WTC11 (cell line): ENCODE data around the gene TLK1. TPM values are rescaled to one million over a fixed set of nuclear protein-coding genes. Genes with fewer than 3 reads are reported as not detected.

Experiments
- ATAC-seq: fragments of 200-7000 bp; cut with Tn5 transposase; 2 replicates; pipeline ENCODE4 v1.10.0; 2021; ENCODE audit warnings: mild to moderate bottlenecking, moderate library complexity
- CTCF ChIA-PET: fragments of 300-600 bp; sonication (Branson Sonifier 250); formaldehyde crosslinking; loops from one replicate; lab custom pipeline; 2021; ENCODE audit warnings: antibody characterized with exemption; lab: Charles Lee
- POLR2A ChIA-PET: fragments of 350-600 bp; sonication (Branson Sonifier 250); formaldehyde crosslinking; loops from one replicate; lab custom pipeline; 2021; ENCODE audit warnings: antibody characterized with exemption; lab: Charles Lee
- DNase-seq: peaks from one replicate; pipeline ENCODE4 v3.0.0; 2021; ENCODE audit warnings: low spot score
- H3K27ac Mint-ChIP-seq: 2 replicates; pipeline ENCODE4 v1.8.0; 2021; ENCODE audit warnings: mixed read lengths
- H3K27me3 Mint-ChIP-seq: 2 replicates; pipeline ENCODE4 v1.8.0; 2021; ENCODE audit warnings: low read depth, mild to moderate bottlenecking, moderate library complexity, mixed read lengths
- H3K36me3 Mint-ChIP-seq: 2 replicates; pipeline ENCODE4 v1.8.0; 2021; ENCODE audit warnings: mixed read lengths
- H3K4me1 Mint-ChIP-seq: 2 replicates; pipeline ENCODE4 v1.8.0; 2022; ENCODE audit warnings: mixed read lengths
- H3K4me3 Mint-ChIP-seq: 2 replicates; pipeline ENCODE4 v1.8.0; 2021; ENCODE audit warnings: mild to moderate bottlenecking, moderate library complexity, mixed read lengths
- H3K9me3 Mint-ChIP-seq: 2 replicates; pipeline ENCODE4 v1.8.0; 2021; ENCODE audit warnings: mixed read lengths
- AFF4 ChIP-seq: sonication (generic); formaldehyde crosslinking; IDR thresholded peaks from 2 replicates; pipeline ENCODE4 v1.8.1; 2023; ENCODE audit warnings: mild to moderate bottlenecking, missing genetic modification reagents, borderline replicate concordance
- IRF1 ChIP-seq: sonication (generic); formaldehyde crosslinking; IDR thresholded peaks from 2 replicates; pipeline ENCODE4 v1.8.0; 2023; ENCODE audit warnings: missing genetic modification reagents
- MYBL2 ChIP-seq: sonication (generic); formaldehyde crosslinking; IDR thresholded peaks from 2 replicates; pipeline ENCODE4 v1.8.1; 2023; ENCODE audit warnings: mild to moderate bottlenecking, moderate library complexity, missing genetic modification reagents
- NFYB ChIP-seq: sonication (generic); formaldehyde crosslinking; conservative IDR thresholded peaks from 2 replicates; pipeline ENCODE4 v1.8.0; 2022; ENCODE audit warnings: low read depth, missing genetic modification reagents
- RORB ChIP-seq: fragments of 250-450 bp; sonication (Bioruptor Pico); IDR thresholded peaks from 2 replicates; pipeline ENCODE4 v1.9.0; 2021; ENCODE audit warnings: mild to moderate bottlenecking
- ZMAT4 ChIP-seq: fragments of 250-450 bp; sonication (Bioruptor Pico); IDR thresholded peaks from 2 replicates; pipeline ENCODE4 v1.9.0; 2021; ENCODE audit warnings: mild to moderate bottlenecking
- ZNF138 ChIP-seq: sonication (generic); formaldehyde crosslinking; conservative IDR thresholded peaks from 2 replicates; pipeline ENCODE4 v1.8.1; 2022; ENCODE audit warnings: mild to moderate bottlenecking, moderate library complexity, missing genetic modification reagents
- ZNF219 ChIP-seq: sonication (generic); formaldehyde crosslinking; IDR thresholded peaks from 2 replicates; pipeline ENCODE4 v1.8.0; 2023; ENCODE audit warnings: missing genetic modification reagents, mild to moderate bottlenecking, borderline replicate concordance
- ZNF416 ChIP-seq: fragments of 250-450 bp; sonication (Bioruptor Pico); IDR thresholded peaks from 2 replicates; pipeline ENCODE4 v1.9.0; 2021; ENCODE audit warnings: mild to moderate bottlenecking, inconsistent platforms
- total RNA-seq: library from RNA; stranded (reverse); gene quantifications from 3 replicates; pipeline ENCODE4 v1.2.3, GENCODE V29; 2021
- TF ChIP-seq, protein P1 (sequence below): fragments of 250-450 bp; sonication (Bioruptor Pico); conservative IDR thresholded peaks from 2 replicates; pipeline ENCODE4 v1.9.0; 2021; ENCODE audit warnings: mild to moderate bottlenecking
- TF ChIP-seq, protein P2 (sequence below): sonication (generic); formaldehyde crosslinking; IDR thresholded peaks from 2 replicates; pipeline ENCODE4 v1.8.1; 2022; ENCODE audit warnings: low read depth, missing genetic modification reagents, borderline replicate concordance
- TF ChIP-seq, protein P3 (sequence below): sonication (generic); formaldehyde crosslinking; IDR thresholded peaks from 2 replicates; pipeline ENCODE4 v1.8.1; 2023; ENCODE audit warnings: mild to moderate bottlenecking, missing genetic modification reagents
- TF ChIP-seq, protein P4 (sequence below): fragments of 250-450 bp; sonication (Bioruptor Pico); IDR thresholded peaks from 2 replicates; pipeline ENCODE4 v1.9.0; 2021; ENCODE audit warnings: mild to moderate bottlenecking, borderline replicate concordance

The TLK1 gene
- total RNA-seq, 1 experiment from 2014 or later, result 91.1 TPM

GRCh38 chr2:171139860-171140259 is 20.8 kb downstream of the TLK1 start (continued):
- TF ChIP-seq, protein P1, sequence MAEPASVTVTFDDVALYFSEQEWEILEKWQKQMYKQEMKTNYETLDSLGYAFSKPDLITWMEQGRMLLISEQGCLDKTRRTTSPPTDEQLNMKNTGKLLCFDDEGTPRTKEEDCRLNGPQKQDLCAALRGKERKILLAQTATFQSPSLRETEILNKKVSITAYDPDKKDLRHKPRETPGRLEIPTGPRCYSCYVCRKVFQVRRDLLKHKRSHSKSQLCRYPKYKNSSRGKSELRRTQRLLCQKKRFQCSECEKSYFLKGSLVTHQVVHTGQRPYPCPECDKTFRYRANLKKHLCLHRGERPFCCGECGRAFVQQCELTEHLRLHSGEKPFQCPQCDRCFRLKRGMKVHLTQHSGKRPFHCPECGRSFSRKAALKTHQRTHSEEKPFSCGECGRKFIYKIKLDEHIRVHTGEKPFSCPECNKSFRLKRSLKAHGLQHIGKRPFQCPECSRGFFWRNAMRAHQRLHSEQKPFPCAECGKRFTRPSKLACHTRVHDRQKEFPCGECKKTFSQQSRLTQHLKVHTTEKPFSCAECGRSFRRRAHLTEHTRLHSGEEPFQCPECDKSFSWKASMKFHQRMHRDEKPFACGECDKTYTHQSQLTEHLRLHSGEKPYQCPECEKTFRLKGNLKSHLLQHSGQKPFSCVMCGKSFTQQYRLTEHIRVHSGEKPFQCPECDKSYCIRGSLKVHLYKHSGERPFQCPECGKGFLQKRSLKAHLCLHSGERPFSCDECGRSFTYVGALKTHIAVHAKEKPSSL (CRISPR knock-in tag), result no peak
- TF ChIP-seq ZNF219 (CRISPR knock-in tag), result no peak
- TF ChIP-seq, all 79 proteins: peak for 0

GRCh38 chr2:171136024-171136423 is 24.7 kb downstream of the TLK1 start:
- Mint-ChIP-seq H3K4me3 (no peak overlapping the region), H3K36me3 (no peaks in the 10 kb centered on the region), H3K4me1 (peaks cover 66% of the 10 kb centered on the region), H3K27ac (peak overlapping the region; percentile 95), H3K27me3 (no peaks in the 10 kb centered on the region), H3K9me3 (no peaks in the 10 kb centered on the region)
- DNase-seq, result no peak
- POLR2A ChIA-PET, result no interaction called here
- no peak for TF ChIP-seq AFF4 (CRISPR knock-in tag)
- TF ChIP-seq, protein P2, sequence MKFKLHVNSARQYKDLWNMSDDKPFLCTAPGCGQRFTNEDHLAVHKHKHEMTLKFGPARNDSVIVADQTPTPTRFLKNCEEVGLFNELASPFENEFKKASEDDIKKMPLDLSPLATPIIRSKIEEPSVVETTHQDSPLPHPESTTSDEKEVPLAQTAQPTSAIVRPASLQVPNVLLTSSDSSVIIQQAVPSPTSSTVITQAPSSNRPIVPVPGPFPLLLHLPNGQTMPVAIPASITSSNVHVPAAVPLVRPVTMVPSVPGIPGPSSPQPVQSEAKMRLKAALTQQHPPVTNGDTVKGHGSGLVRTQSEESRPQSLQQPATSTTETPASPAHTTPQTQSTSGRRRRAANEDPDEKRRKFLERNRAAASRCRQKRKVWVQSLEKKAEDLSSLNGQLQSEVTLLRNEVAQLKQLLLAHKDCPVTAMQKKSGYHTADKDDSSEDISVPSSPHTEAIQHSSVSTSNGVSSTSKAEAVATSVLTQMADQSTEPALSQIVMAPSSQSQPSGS (CRISPR knock-in tag), result no peak
- CTCF ChIA-PET, result no interaction called here
- ATAC-seq, result no peak

DNA sequence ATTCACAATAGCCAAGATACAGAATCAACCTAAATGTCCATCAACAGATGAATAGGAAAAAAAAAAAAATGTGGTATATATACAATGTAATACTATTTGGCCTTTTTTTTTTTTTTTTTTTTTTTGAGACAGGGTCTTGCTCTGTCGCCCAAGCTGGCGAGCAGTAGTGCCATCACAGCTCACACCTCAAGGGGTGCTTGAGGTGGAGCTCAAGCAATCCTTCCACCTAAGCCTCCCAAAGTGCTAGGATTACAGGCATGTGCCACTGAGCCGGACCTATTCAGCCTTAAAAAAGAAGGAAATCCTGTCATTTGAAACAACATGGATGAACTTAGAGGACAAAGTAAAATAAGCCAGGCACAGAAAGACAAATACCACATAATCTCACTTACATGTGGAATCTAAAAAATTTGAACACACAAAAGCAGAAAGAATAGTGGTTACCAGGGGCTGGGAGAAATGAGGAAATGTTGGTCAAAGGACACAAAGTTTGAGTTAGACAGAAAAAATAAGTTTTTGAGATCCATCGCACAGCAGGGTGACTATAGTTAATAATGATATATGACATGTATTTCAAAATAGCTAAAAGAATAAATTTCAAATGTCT is 26.0 kb downstream of the TLK1 start:
- POLR2A ChIA-PET, result no interaction called here
- peak overlapping the region; percentile 23; the same call in 1 of the 2 replicates for H3K27ac Mint-ChIP-seq
- ATAC-seq, result peak; percentile 66

More for the DNA sequence above, 26.0 kb downstream of the TLK1 start:
- Mint-ChIP-seq H3K4me1 (peaks cover 56% of the 10 kb centered on the region), H3K4me3 (no peak overlapping the region), H3K27me3 (no peaks in the 10 kb centered on the region), H3K36me3 (no peaks in the 10 kb centered on the region), H3K9me3 (no peaks in the 10 kb centered on the region)
- CTCF ChIA-PET, result no interaction called here
- TF ChIP-seq MYBL2 (CRISPR knock-in tag) (no peak), ZNF416 (CRISPR knock-in tag) (no peak), ZNF138 (CRISPR knock-in tag) (no peak), ZMAT4 (CRISPR knock-in tag) (no peak), IRF1 (CRISPR knock-in tag) (no peak), NFYB (CRISPR knock-in tag) (no peak), RORB (CRISPR knock-in tag) (no peak)
- TF ChIP-seq, protein P3, sequence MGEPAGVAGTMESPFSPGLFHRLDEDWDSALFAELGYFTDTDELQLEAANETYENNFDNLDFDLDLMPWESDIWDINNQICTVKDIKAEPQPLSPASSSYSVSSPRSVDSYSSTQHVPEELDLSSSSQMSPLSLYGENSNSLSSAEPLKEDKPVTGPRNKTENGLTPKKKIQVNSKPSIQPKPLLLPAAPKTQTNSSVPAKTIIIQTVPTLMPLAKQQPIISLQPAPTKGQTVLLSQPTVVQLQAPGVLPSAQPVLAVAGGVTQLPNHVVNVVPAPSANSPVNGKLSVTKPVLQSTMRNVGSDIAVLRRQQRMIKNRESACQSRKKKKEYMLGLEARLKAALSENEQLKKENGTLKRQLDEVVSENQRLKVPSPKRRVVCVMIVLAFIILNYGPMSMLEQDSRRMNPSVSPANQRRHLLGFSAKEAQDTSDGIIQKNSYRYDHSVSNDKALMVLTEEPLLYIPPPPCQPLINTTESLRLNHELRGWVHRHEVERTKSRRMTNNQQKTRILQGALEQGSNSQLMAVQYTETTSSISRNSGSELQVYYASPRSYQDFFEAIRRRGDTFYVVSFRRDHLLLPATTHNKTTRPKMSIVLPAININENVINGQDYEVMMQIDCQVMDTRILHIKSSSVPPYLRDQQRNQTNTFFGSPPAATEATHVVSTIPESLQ (CRISPR knock-in tag), result no peak
- TF ChIP-seq, protein P4, sequence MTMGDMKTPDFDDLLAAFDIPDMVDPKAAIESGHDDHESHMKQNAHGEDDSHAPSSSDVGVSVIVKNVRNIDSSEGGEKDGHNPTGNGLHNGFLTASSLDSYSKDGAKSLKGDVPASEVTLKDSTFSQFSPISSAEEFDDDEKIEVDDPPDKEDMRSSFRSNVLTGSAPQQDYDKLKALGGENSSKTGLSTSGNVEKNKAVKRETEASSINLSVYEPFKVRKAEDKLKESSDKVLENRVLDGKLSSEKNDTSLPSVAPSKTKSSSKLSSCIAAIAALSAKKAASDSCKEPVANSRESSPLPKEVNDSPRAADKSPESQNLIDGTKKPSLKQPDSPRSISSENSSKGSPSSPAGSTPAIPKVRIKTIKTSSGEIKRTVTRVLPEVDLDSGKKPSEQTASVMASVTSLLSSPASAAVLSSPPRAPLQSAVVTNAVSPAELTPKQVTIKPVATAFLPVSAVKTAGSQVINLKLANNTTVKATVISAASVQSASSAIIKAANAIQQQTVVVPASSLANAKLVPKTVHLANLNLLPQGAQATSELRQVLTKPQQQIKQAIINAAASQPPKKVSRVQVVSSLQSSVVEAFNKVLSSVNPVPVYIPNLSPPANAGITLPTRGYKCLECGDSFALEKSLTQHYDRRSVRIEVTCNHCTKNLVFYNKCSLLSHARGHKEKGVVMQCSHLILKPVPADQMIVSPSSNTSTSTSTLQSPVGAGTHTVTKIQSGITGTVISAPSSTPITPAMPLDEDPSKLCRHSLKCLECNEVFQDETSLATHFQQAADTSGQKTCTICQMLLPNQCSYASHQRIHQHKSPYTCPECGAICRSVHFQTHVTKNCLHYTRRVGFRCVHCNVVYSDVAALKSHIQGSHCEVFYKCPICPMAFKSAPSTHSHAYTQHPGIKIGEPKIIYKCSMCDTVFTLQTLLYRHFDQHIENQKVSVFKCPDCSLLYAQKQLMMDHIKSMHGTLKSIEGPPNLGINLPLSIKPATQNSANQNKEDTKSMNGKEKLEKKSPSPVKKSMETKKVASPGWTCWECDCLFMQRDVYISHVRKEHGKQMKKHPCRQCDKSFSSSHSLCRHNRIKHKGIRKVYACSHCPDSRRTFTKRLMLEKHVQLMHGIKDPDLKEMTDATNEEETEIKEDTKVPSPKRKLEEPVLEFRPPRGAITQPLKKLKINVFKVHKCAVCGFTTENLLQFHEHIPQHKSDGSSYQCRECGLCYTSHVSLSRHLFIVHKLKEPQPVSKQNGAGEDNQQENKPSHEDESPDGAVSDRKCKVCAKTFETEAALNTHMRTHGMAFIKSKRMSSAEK (CRISPR knock-in tag), result no peak
- TF ChIP-seq, all 79 proteins: peak for 0
- DNase-seq, result no peak
